IPS-NIHi7 (cell line): ENCODE data around the gene RNF212B.
"Not testable (repeated sequence)": the region's sequence is repeated elsewhere in the genome, so short reads cannot be mapped to it uniquely, and the experiment has no call there.

Source experiments
- DNase-seq: peaks from one replicate; pipeline ENCODE4 v3.0.0; 2012; ENCODE audit warnings: mixed read lengths; ENCODE audit errors: extremely low spot score

Gene RNF212B, protein sequence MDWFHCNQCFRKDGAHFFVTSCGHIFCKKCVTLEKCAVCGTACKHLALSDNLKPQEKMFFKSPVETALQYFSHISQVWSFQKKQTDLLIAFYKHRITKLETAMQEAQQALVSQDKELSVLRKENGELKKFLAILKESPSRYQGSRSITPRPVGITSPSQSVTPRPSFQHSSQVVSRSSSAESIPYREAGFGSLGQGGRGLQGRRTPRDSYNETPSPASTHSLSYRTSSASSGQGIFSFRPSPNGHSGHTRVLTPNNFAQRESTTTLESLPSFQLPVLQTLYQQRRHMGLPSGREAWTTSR

DNA sequence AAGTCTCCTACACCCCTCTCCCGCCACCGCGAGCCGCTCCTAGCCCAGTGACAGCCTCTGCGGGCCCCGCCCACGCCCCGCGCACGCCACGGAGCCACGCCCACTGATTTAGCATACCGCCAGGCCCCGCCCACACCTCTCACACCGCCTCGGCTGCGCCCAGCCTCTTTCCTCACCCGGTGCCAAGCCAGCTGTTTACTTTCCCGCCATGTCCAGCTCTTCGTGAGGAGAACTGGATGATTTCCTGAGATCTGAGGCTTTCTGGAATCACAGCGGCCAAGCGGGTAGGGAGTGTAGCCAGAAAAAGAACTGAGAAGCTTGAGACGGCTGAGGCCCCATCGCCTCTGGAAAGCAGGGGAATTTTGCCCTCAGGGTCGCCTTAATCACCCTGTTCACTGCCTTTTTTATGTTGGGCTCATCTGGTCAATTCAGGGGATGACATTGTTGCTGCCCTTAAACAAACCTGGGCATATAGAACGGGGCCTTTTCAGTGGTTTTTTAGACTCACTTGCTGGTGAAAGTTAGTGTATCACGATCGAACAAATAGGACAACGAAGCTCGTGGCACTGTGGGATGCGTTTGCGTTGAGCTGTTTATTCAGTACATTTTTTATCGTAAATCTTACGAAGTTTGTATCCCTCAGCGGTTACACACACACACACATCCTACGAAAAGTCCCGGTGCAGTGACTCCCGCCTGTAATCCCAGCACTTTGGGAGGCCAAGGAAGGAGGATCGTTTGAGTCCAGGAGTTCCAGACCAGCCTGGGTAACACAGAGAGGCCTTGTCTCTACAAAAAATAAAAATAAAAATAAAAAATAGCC lies at the start of gene RNF212B:
TSS of gene RNF212B (plus strand) at position 165 of the 823 bp plus-strand sequence. CDS start 2,410 bp downstream, outside the sequence.
- DNase-seq: peak; percentile 99

DNA sequence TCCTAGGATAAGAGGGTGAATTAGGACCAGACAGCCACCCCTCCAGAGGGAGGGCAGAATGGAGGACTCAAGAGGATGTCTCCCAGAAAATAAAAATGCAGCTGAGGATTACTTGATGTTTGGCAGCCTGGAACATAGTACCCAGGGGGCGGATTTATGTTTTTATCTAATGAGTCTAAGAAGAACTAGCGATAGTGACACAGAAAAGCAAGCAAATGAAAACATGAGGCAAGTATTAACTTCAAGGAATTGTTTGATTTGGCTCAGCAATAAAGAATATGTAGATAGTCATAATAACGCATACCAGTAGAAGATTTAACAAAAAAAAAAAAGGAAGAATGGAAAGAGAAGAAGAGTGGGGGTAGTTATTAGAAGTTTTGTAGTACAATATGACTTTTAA lies 44.3 kb upstream of the RNF212B start:
- DNase-seq: no peak

GRCh38 chr14:23195552-23196101 lies 42.1 kb upstream of the RNF212B start:
- no peak for DNase-seq

DNA sequence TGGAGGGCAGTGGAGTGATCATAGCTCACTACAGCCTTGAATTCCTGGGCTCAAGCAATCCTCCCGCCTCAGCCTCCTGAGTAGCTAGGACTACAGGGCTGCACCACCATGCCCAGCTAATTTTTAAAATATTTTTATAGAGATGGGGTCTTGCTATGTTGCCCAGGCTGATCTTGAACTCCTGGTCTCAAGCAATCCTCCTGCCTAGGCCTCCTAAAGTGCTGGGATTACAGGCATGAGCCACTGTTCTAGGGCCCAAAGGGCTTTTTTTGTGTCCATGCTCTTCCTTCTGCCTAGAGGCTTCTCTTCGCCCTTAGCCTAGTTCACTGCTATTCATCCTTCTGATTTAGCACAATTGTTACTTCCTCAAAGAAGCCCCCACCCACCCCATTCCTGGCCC lies 41.2 kb upstream of the RNF212B start:
- DNase-seq: not testable (repeated sequence)

DNA sequence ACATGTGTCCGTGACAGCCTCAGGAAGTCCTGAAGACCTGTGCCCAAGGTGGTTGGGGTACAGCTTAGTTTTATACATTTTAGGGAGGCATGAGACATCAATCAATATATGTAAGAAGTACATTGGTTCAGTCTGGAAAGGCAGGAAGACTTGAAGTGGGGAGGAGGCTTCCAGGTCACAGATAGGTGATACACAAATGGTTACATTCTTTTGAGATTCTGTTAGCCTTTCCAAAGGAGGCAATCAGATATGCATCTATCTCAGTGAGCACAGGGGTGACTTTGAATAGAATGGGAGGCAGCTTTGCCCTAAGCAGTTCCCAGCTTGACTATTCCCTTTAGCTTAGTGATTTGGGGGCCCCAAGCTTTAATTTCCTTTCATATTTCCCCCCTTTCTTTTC lies 38.6 kb upstream of the RNF212B start:
- not testable (repeated sequence) for DNase-seq

DNA sequence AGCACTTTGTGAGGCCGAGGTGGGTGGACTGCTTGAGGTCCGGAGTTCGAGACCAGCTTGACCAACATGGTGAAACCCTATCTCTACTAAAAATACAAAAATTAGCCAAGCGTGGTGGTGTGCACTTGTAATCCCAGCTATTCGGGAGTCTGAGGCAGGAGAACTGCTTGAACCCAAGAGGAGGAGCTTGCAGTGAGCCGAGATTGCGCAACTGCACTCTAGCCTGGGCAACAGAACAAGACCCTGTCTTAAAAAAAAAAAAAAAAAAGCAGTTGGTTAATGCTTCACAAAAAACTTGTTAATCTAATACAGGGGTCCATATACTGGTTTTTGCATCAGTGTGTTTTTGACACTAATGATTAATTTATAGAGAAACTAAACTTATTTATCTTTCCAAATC lies 35.7 kb upstream of the RNF212B start:
- DNase-seq: no peak

- DNase-seq: no peak
Measured at GRCh38 chr14:23206422-23207145, 31.2 kb upstream of the RNF212B start.

DNA sequence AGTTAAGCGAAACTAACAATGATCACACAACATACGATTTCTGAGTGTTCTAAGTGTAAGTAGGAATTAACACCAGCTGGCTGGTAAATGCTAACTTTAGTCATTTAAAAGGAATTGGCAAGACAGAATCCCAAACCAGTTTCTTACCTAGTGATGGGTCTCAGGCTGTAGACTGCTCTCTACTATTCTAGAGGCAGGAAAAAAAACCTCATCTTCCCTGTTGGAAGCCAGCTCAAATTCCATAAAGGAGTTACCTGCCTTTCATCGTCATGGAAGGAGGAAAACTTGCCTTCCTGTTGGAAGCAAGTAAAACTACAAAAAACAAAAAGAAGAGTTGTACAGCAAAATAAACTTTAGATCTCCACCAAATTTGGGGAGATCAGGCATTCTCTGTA lies 30.6 kb upstream of the RNF212B start:
- DNase-seq: no peak

GRCh38 chr14:23208324-23208723 lies 29.4 kb upstream of the RNF212B start:
- DNase-seq: no peak

GRCh38 chr14:23209651-23210423 lies 27.9 kb upstream of the RNF212B start:
- no peak for DNase-seq

- DNase-seq: no peak
Measured at GRCh38 chr14:23215421-23215820, 22.3 kb upstream of the RNF212B start.

DNA sequence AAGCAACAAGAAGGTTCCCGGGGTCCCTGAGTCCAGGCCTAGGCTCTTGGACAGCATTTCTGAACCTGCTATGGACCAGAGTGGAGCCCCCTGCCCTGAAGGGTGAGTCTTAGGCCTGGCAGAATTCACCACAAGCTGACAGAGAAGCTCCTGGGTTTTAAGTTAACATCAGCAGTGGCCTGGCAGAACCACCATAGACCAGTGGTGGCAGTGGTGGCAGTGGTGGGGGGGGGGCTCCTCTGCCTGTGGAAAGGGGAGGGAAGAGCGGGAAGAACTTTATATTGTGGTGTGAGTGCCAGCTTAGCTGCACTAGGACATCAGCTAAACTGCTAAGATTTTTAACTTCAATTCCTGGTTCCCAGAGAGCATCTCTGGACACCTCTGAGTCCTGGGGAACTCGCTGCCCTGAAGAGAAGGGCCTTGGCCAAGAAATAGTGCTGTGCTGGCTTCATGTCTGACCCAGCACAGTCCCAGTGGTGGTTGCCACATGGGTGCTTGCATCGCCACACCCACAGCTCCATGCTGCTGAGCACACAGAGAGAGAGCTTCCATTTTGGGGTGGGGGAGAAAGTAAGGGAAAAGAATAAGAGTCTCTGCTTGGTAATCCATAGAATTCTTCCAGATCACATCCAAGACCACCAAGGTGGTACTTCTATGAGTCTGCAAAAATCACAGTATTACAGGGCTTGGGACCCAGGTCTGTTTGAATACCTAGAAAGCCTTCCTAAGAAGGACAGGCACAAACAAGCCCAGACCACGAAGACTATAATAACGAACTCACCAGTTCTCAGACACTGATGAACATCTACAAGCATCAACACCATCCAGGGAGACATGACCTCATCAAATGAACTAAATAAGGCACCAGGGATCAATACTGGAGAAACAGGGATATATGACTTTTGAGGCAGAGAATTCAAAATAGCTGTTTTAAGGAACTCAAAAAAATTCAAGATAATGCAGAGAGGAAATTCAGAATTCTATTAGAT lies 20.4 kb upstream of the RNF212B start:
- DNase-seq: no peak

GRCh38 chr14:23219075-23219474 lies 18.7 kb upstream of the RNF212B start:
- DNase-seq: no peak

GRCh38 chr14:23224958-23225357 lies 12.8 kb upstream of the RNF212B start:
- DNase-seq: not testable (repeated sequence)

DNA sequence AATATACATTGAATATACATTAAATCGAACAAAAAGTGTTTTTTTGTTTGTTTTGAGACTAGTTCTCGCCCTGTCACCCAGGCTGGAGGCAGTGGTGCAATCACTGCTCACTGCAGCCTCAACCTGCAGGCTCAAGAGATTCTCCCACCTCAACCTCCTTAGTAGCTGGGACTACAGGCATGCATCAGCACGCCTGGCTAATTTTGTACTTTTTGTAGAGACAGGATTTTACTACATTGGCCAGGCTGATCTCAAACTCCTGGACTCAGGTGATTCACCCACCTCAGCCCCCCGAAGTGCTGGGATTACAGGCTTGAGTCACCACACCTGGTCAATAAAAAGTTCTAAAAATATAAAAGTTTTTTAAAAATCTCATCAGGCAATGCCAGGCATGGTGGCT lies 10.2 kb upstream of the RNF212B start:
- no peak for DNase-seq

DNA sequence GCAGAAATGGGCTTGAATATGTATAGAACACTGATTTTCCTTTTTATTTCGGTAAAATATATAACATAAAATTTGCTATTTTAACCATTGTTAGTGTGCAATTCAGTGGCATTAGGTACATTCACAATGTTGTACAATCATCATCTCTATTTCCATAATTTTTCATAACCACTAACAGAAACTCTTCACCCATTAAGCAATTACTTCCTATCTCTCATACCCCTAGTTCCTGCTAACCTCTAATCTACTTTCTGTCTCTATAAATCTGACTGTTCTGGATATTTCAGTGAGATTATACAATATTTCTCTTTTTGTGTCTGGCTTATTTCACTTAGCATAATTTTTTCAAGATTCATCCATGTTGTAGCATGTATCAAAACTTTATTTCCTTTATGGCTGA lies 8.9 kb upstream of the RNF212B start:
- DNase-seq: no peak

DNA sequence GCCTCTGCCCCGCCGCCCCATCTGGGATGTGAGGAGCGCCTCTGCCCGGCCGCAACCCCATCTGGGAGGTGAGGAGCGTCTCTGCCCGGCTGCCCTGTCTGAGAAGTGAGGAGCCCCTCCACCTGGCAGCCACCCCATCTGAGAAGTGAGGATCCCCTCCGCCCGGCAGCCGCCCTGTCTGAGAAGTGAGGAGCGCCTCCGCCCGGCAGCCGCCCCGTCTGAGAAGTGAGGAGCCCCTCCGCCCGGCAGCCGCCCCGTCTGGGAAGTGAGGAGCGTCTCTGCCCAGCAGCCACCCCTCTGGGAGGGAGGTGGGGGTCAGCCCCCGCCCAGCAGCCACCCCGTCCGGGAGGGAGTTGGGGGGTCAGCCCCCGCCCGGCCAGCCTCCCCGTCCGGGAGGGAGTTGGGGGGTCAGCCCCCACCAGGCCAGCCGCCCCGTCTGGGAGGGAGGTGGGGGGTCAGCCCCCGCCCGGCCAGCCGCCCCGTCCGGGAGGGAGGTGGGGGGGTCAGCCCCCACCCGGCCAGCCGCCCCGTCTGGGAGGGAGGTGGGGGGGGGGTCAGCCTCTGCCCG lies 5.4 kb upstream of the RNF212B start:
- not testable (repeated sequence) for DNase-seq

DNA sequence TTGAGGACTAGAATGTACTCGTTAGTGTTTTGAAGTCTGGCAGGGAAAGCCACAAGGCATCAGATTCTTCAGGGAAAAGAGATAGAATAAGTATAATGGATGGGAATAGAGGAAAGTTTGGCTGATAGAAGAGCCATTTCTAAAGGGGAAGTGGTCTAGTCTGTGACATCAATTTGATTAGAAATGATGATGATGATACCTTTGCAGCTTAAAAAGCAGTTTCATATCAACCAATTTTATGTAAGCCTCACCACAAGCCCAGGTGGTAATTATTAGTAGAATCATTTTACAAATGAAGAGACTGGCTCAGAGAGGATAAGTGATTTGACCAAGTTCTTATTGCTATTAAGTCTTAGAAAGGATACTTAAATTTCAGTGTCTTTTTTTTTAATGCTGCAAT lies 2.9 kb downstream of the RNF212B start:
- no peak for DNase-seq

- DNase-seq: not testable (repeated sequence)
Measured at GRCh38 chr14:23241061-23241715, 3.5 kb downstream of the RNF212B start.
